LNCAP (cell line): ENCODE results near the gene RERE.

Experiments used
- CTCF ChIP-seq: fragments of 450-650 bp; IDR thresholded peaks from 2 replicates; pipeline ENCODE4 v1.5.1; 2017; ENCODE audit warnings: mild to moderate bottlenecking

The RERE gene

GRCh38 chr1:8560035-8560434, 257.4 kb downstream of the RERE start:
- TF ChIP-seq CTCF, result no peak

- TF ChIP-seq CTCF, result no peak
Measured at GRCh38 chr1:8555582-8555981, 261.9 kb downstream of the RERE start.

- TF ChIP-seq CTCF, result no peak
Measured at GRCh38 chr1:8554956-8555534, 262.4 kb downstream of the RERE start.

GRCh38 chr1:8552820-8553397, 264.5 kb downstream of the RERE start:
- no peak for TF ChIP-seq CTCF

- TF ChIP-seq CTCF, result no peak
Measured at GRCh38 chr1:8551613-8552489, 265.6 kb downstream of the RERE start.

- no peak for TF ChIP-seq CTCF
Measured at GRCh38 chr1:8551057-8551456, 266.4 kb downstream of the RERE start.

- no peak for TF ChIP-seq CTCF
Measured at GRCh38 chr1:8547791-8548190, 269.6 kb downstream of the RERE start.
